ENCODE measurements around the gene RBKS. TPM values are rescaled to one million over a fixed set of nuclear protein-coding genes. Genes with fewer than 3 reads are reported as not detected.

RBKS gene
- total RNA-seq, 2 donors from 2014 or later, result 1.0 to 7.6 TPM

- DNase-seq, result no peak
- H3K4me1 ChIP-seq, result no peaks in the 10 kb centered on the region
- TF ChIP-seq CTCF (IDR thresholded peaks at IDR 0.05) (no peak), POLR2A (IDR thresholded peaks at IDR 0.05) (no peak)
- no peak overlapping the region for H3K4me3 ChIP-seq
- ATAC-seq, result no peak
- H3K27me3 ChIP-seq, result no peaks in the 10 kb centered on the region
- 89 to 91% methylated on average over 10 of the region's 10 CpGs for WGBS, 2 donors
- H3K27ac ChIP-seq, result no peak overlapping the region
- no peaks in the 10 kb centered on the region for H3K9me3 ChIP-seq
- intact Hi-C loops (cut with DNase I), result no loop called here
- no peaks in the 10 kb centered on the region for H3K36me3 ChIP-seq (replicated peaks in 1 of 2; ENCODE audit: insufficient read depth in 1 of 2, low read depth in 2 of 2)
These were observed 13.6 kb upstream of the RBKS start for GRCh38 chr2:27903649-27904404.

- no peaks in the 10 kb centered on the region for H3K36me3 ChIP-seq (replicated peaks in 1 of 2; ENCODE audit: insufficient read depth in 1 of 2, low read depth in 2 of 2)
- 59 to 75% methylated on average over 2 of the region's 2 CpGs for WGBS, 2 donors
- intact Hi-C loops (cut with DNase I), result no loop called here
- H3K27me3 ChIP-seq, result no peaks in the 10 kb centered on the region
- H3K27ac ChIP-seq, result no peak overlapping the region
- no peak for TF ChIP-seq POLR2A (IDR thresholded peaks at IDR 0.05)
- no peak for TF ChIP-seq CTCF (IDR thresholded peaks at IDR 0.05)
- ATAC-seq (no peak), DNase-seq (no peak)
- no peak overlapping the region for H3K4me3 ChIP-seq
- H3K9me3 ChIP-seq, result no peaks in the 10 kb centered on the region
- no peaks in the 10 kb centered on the region for H3K4me1 ChIP-seq
These were observed 12.8 kb upstream of the RBKS start for GRCh38 chr2:27903018-27903417.

GRCh38 chr2:27902098-27902497 is 11.9 kb upstream of the RBKS start:
- Histone ChIP-seq H3K27me3 (no peaks in the 10 kb centered on the region), H3K27ac (no peak overlapping the region), H3K36me3 (replicated peaks in 1 of 2; ENCODE audit: insufficient read depth in 1 of 2, low read depth in 2 of 2) (no peaks in the 10 kb centered on the region), H3K4me1 (no peaks in the 10 kb centered on the region), H3K9me3 (no peaks in the 10 kb centered on the region), H3K4me3 (no peak overlapping the region)
- DNase-seq (no peak), ATAC-seq (no peak)
- 86 to 93% methylated on average over 1 of the region's 1 CpG for WGBS, 2 donors
- TF ChIP-seq CTCF (IDR thresholded peaks at IDR 0.05) (no peak), POLR2A (IDR thresholded peaks at IDR 0.05) (no peak)
- intact Hi-C loops (cut with DNase I), result no loop called here

GRCh38 chr2:27901234-27901633 is 11.0 kb upstream of the RBKS start:
- peaks cover 0 to 2% of the 10 kb centered on the region in 2 donors for H3K36me3 ChIP-seq (replicated peaks in 1 of 2; ENCODE audit: insufficient read depth in 1 of 2, low read depth in 2 of 2)
- no peak for DNase-seq
- intact Hi-C loops (cut with DNase I), result no loop called here
- no peak for ATAC-seq
- TF ChIP-seq CTCF (IDR thresholded peaks at IDR 0.05), result no peak
- no peak for TF ChIP-seq POLR2A (IDR thresholded peaks at IDR 0.05)
- H3K4me3 ChIP-seq, result no peak overlapping the region
- WGBS, 2 donors, result 89 to 91% methylated on average over 1 of the region's 1 CpG
- no peaks in the 10 kb centered on the region for H3K4me1 ChIP-seq
- H3K9me3 ChIP-seq, result no peaks in the 10 kb centered on the region
- H3K27ac ChIP-seq, result no peak overlapping the region
- no peaks in the 10 kb centered on the region for H3K27me3 ChIP-seq

- no peak for DNase-seq
- no peaks in the 10 kb centered on the region for H3K4me1 ChIP-seq
- ATAC-seq, result no peak
- TF ChIP-seq POLR2A (IDR thresholded peaks at IDR 0.05) (no peak), CTCF (IDR thresholded peaks at IDR 0.05) (no peak)
- H3K9me3 ChIP-seq, result no peaks in the 10 kb centered on the region
- H3K4me3 ChIP-seq, result no peak overlapping the region
- H3K27me3 ChIP-seq, result no peaks in the 10 kb centered on the region
- intact Hi-C loops (cut with DNase I), result no loop called here
- H3K27ac ChIP-seq, result no peak overlapping the region
- H3K36me3 ChIP-seq (replicated peaks in 1 of 2; ENCODE audit: insufficient read depth in 1 of 2, low read depth in 2 of 2), result peaks cover 0 to 2% of the 10 kb centered on the region in 2 donors
These were observed 7.5 kb upstream of the RBKS start for GRCh38 chr2:27897717-27898116.
